Renal cortex interstitium (tissue), 11 donors: ENCODE results near the gene CD151. TPM values are rescaled to one million over a fixed set of nuclear protein-coding genes. Genes with fewer than 3 reads are reported as not detected.

Experiments
- DNase-seq, 11 donors: peaks; one replicate each; pipeline ENCODE4 v3.0.0-alpha.2; 2013; ENCODE audit warnings: low read depth in 9 of 11, low spot score in 4 of 11; ENCODE audit errors: extremely low read depth in 1 of 11
- polyA plus RNA-seq, 3 donors: library from polyadenylated mRNA; unstranded; fragments of 120-200 nt; gene quantifications; one replicate each; pipeline ENCODE4 v1.2.1, GENCODE V29; 2013; ENCODE audit not compliant: insufficient read length in 3 of 3

CD151 gene
- polyA plus RNA-seq, 3 donors: 140 to 214 (median 206) TPM

DNA sequence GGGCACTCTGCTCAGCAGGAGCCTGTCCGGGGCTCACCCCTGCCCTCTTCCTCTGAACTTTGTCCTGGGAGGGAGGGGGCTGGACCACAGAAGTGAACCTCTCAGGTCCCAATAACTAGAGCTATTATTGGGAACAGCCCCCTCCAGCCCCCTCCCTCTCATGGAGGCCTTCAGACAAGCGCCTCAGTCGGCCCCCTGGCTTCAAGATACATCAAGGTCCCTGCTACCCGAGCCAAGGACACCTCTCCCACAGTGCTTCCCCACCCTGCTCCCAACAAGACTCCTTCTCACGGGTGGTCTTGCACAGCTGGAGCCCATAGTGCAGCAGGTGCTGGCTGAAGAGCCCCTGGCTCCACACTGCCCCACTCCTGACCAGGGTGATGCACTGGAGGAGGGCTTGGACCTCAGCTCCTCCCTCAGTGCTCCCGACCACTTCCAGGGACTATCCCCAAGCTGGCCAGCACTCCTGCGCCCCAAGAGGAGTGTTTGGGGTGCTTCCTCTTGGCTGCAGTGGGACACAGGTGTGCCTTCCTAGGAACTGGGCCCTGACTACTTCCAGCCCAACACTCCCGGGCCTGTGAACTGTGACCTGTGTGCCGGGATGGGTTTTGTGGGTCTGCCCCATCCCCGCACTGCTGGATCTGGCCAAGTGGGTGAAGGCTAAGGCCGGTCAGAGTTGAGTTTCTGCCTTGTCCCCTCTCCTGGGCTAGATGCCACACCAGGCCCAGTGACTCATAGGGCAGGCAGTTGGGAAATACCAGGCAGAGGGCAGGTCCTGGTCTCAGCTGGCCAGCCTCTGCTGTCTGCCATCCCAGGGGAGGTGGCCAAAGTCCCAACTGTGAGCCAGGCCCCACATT is 11.9 kb upstream of the CD151 start:
- DNase-seq: no peak

DNA sequence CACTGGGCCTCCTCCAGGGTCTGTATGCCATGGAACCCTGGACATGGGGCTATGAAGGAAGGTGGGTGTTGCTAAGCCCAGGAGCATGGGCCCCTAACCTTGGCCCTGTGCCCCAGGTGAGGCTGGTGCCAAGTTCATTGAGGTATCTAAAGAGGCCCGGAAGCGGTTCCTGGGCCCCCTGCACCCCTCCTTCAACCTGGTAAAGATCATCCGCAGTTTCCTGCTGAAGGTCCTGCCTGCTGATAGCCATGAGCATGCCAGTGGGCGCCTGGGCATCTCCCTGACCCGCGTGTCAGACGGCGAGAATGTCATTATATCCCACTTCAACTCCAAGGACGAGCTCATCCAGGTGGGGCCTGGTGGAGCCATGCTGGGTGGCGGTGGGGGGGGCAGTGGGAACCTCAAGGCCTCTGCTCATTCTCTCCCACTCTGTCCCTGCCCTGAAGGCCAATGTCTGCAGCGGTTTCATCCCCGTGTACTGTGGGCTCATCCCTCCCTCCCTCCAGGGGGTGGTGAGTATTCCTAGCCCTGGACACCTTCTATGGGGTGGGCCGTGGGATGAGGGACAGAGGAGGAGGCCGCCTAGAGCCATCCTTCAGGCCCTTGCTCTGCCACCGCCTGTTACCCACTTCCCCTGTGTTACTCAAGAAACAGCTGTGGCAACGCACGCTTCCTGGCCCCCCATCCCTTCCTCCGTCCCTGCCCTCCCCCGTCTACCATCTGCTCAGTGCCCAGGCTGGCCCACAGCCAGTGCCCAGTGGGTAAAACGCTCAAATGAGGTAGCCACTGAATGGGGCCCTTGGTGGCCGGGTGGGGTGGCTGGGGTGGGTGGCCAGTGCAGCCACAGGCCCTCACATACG is 11.0 kb upstream of the CD151 start:
- no peak for DNase-seq

- DNase-seq: no peak
These were observed 9.1 kb upstream of the CD151 start for GRCh38 chr11:823441-824291.

GRCh38 chr11:824292-824880 is 8.4 kb upstream of the CD151 start:
- no peak for DNase-seq

- DNase-seq: no peak
These were observed 7.8 kb upstream of the CD151 start for GRCh38 chr11:824942-825341.

DNA sequence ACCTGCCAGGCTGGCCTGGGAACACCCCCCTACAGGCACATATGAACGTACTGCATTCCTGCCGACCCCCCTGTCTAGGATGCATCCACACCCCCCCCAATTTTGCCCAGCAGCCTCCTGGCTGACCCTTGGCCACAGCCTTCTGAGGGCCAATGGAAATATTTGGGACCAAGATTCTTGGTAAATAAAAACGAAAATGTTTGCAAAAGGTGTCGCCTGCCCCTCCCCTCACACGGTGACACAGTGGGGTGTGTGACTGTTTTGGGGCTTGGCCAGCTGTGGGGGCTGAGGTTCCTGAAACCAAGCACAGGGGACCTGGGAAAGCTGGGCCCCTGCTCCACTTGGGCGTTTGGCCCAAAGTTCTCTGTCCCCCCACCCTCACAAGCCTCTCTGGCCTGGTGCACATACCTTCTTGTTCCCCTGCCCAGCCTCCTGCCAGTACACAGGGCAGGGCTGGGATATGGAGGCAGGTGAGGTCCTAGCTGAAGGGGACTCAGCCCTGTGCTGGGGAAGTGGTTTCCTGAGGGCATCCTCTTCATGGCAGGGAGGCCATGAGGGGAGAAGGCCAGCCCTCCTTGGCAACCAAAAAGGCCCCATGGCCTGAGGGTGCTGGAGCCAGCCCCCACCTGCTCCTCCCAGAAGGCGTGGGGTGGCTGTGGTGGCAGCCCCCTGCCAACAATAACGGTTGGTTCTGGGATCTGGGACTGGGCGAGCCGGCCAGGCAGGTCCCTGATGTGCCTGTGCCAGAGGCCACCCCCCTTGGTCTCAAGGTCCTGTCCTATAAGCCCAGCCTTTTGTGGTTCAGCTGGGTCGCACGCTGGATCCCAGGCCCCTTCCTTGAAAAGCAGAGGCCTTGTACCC is 7.2 kb upstream of the CD151 start:
- no peak for DNase-seq

DNA sequence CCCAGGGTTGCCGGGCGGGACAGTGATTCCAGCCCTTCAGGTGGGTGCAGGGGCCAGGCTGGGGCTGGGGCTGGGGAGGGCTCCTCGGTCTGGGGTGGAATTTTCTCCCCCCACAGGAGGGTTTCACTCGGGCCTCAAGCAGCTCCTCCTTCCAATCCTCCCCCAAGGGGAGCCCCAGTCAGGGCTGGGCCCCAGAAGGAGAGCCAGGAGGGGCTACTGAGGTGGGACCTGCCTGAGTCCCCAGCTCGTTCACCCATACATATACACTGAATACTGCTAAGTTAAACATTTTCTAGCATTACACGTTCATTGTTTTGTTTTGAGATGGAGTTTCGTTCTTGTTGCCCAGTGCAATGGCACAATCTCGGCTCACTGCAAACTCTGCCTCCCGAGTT is 6.5 kb upstream of the CD151 start:
- no peak for DNase-seq

DNA sequence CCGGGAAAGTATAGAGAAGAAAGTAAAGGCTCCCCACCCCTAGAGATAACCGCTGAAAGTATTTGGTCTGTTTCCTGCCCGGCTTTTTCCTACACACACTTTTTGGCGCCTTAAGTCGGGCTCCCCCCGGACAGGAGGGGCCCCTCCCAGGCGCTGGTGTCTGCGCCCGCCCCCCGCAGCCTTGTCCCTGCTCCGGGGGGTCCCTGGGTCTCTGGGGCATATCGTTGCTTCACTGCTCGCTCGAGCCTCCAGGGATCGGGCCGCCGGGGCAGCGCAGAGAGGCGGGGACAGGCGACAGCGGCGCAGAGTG is 6.0 kb upstream of the CD151 start:
- no peak for DNase-seq

DNA sequence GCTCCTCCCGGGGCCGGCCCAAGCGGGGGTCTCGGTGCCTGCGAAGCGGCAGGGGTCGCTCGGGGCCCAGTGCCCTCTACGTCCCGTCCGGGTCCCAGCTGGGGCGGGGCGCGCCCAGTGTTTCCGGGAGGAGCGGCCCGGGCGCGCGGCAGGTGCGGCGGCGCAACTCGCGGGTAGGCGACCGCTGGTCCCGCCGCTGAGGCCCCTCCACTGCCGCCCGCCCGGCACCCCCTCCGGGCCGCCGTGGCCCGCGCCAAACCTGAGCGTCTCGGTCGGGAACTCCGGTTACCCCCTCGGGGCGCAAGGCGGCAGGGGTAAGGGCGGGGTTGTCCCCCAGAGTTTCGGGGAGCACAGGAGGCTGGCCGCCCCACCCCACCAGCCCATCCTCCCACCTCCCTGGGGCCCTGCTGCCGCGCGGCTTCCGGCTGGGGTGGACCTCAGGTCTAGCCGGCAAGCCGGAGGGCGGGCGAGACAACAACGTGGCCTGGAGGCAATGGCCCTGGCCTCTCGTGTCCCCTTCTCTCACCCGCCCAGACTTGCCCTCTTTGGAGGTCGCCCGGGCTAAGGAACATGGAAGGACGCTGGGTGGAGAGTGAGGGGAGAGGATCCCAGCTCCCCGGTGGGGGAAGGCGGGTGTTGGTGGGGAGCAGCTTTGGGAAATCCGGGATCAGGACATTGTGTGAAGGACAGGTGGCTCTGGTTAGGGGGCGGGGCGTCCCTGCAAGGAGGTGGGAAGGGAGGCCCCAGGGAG is 5.4 kb upstream of the CD151 start:
- DNase-seq: no peak

- no peak for DNase-seq
These were observed 4.9 kb upstream of the CD151 start, which contains the start of gene CRACR2B for GRCh38 chr11:827897-828192. CRACR2B (plus strand) TSS chr11:827919; CDS start chr11:828608, 689 bp downstream.

DNA sequence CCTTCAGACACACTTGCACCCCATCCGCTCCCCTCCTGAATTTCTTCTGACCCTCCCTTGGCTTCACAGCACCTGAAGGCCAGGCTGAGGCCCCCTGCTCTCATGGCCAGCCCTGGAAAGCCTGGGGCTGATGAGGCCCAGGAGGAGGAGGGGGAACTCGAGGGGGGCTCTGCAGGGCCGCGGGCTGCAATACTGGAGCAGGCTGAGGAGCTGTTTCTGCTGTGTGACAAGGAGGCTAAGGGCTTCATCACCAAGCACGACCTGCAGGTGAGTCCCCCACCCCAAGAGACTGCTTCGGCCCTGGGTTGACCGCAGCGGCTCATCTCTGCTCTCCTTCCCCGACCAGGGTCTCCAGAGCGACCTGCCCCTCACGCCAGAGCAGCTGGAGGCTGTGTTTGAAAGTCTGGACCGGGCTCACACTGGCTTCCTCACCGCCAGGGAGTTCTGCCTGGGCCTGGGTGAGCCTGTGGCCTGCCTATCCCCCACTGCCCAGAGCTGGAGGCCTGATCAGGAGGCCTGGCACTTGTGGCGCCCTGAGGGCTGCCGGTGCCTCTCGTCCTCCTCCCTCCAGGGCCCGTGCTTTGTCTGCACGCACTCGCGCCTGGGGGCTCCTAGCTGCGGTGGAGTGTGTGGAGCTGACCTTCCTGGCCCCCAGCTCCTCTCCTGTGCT is 4.1 kb upstream of the CD151 start:
- no peak for DNase-seq

DNA sequence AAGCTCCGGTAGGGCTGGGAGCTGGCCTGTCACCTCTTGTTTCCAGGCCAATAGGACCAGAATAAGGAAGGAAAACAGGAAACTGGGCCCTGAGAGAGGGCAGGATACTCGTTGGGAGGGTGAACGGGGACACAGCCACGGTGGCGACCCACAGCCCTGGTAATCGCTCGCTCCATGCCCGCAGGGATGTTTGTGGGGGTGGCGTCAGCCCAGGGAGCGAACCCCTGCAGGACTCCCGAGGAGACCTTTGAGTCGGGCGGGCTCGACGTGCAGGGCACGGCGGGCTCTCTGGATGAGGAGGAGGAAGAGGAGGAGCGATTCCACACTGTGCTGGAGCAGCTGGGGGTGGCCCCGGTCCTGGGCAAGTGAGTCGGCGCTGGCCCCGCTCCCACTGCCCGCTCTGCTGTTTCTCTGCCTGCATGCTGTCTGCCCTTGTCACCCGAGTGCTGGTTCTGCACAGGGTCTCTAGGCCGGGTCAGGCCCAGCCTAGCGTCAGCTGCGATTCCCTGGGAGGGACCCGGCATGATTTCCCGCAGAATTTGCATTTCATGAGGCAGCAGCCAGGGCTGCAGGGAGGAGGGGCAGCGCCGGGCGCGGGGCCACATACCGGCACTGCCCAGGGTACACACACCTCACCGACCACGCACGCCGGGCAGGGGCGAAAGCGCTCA is 3.4 kb upstream of the CD151 start:
- DNase-seq: no peak

GRCh38 chr11:829847-830294 is 2.9 kb upstream of the CD151 start:
- no peak for DNase-seq

DNA sequence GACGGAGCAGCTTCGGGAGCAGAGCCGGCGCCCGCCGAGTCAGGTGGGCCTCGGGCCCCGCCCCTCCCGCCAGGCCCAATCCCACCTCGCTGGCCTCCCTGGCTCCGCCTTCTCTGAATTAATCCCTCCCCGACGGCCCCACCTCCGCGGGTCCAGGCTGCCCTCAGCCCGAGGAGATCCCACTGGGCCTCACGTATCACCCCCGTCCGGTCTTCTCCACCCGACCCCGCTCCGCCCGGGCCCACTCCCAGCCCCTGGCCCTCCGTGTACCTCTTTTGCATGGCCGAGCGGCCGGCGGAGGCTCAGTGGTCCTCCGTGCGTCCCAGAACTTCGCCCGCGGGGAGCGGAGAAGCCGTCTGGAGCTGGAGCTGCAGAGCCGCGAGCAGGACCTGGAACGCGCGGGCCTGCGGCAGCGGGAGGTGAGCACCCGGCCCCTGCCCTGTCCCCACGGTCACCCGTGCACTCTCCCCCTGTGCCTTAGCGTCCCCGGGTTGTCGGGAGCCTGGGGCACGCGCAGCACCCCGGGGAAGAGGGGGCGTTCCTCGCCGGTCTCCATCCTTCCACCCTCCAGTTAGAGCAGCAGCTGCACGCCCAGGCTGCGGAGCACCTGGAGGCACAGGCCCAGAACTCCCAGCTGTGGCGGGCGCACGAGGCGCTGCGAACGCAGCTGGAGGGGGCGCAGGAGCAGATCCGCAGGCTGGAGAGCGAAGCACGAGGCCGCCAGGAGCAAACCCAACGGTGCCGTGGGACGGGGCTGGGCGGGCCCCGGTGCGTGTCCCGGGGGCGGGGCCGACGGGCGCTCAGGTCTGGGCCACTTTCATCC is 2.2 kb upstream of the CD151 start:
- DNase-seq: no peak

DNA sequence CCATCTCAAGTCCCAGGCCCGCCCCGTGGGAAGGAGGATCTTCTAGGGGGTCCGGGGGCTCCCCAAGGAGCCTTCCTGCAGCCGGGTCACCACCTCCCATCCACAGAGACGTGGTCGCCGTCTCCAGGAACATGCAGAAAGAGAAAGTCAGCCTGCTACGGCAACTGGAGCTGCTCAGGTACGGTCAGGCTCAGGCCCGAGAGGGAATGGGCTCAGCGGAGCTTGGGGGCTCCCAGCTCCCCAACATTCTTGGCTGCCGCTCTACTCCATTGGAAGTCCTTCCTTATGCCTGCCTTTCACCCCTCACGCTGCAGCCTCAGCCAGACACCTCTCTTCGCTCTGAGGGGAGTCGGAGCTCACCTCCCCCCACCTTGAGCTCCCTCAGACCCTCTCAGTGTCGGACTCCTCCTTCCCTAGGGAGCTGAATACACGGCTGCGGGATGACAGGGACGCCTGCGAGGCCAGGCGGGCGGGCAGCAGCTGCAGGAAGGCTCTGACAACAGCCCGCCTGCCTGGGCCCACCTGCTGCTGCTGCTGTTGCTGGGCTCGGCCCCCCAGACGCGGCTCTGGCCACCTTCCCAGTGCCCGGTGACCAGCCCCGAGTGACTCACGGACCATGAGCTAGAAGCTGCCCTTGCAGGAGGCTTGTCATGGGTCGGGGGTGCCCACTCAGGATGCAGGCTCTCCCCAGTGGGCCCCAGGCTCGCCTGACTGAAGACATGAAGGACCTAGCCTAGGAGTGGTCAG is 1.5 kb upstream of the CD151 start:
- DNase-seq: no peak
